Sigmoid colon (tissue), 7 donors: Measurements from ENCODE around the gene FAM180A. TPM values are rescaled to one million over a fixed set of nuclear protein-coding genes. Genes with fewer than 3 reads are reported as not detected.

Experiments used
- DNase-seq: peaks from one replicate; pipeline ENCODE4 v3.0.0-alpha.2; 2019
- H3K27ac ChIP-seq, 4 donors: fragments of 200-600 bp; sonication (generic); one replicate each; pipeline ENCODE4 v1.5.1; 2016 to 2019; ENCODE audit warnings: mild to moderate bottlenecking in 1 of 4
- H3K27me3 ChIP-seq, 3 donors: fragments of 200-600 bp; sonication (generic); one replicate each; pipeline ENCODE4 v1.5.1; 2019; ENCODE audit warnings: mild to moderate bottlenecking in 1 of 3
- H3K36me3 ChIP-seq, 4 donors: fragments of 200-600 bp; sonication (generic); one replicate each; pipeline ENCODE4 v1.5.1; 2016 to 2019
- H3K4me1 ChIP-seq, 4 donors: fragments of 200-600 bp; sonication (generic); one replicate each; pipeline ENCODE4 v1.5.1; 2017 to 2019
- H3K4me3 ChIP-seq, 4 donors: fragments of 200-600 bp; sonication (generic); one replicate each; pipeline ENCODE4 v1.5.1; 2017 to 2019; ENCODE audit warnings: mild to moderate bottlenecking in 2 of 4, moderate library complexity in 1 of 4
- H3K9me3 ChIP-seq, 4 donors: fragments of 200-600 bp in 3 of 4; sonication (generic) in 3 of 4; one replicate each; pipeline versions ENCODE4 v1.5.1 to v1.6.1; 2013 to 2019
- CTCF ChIP-seq, 4 experiments: fragments of 450-650 bp in 3 of 4; fragments of 200-600 bp in 1 of 4; IDR thresholded peaks; one replicate each; pipeline ENCODE4 v1.5.1; 2016 to 2019; ENCODE audit warnings: antibody characterized with exemption in 4 of 4, mild to moderate bottlenecking in 3 of 4, moderate library complexity in 2 of 4
- EP300 ChIP-seq, 4 donors: sonication (generic); formaldehyde crosslinking; IDR thresholded peaks; one replicate each; pipeline ENCODE4 v1.6.1; 2017; ENCODE audit warnings: antibody characterized with exemption in 4 of 4
- POLR2A ChIP-seq, 2 donors: fragments of 450-650 bp; IDR thresholded peaks; one replicate each; pipeline ENCODE4 v1.6.1; 2016; ENCODE audit warnings: antibody characterized with exemption in 2 of 2, mild to moderate bottlenecking in 2 of 2, moderate library complexity in 2 of 2
- POLR2AphosphoS5 ChIP-seq, 4 donors: sonication (generic); formaldehyde crosslinking; IDR thresholded peaks; one replicate each; pipeline ENCODE4 v1.6.1; 2017; ENCODE audit warnings: antibody characterized with exemption in 4 of 4
- WGBS, 2 donors: extraction: QIAGEN DNeasy Blood & Tissue Kit; methylation state at CpG; one replicate each; pipeline ENCODE4 v1.1.7; 2013; 5-methylcytosine and 5-hydroxymethylcytosine counted together
- intact Hi-C: fragments of 100-400 bp; cut with DNase I; formaldehyde crosslinking; loops from one replicate; pipeline ENCODE4 v1.15.1; 2023
- polyA plus RNA-seq, 3 donors: library from polyadenylated mRNA; stranded (reverse); fragments of 200-250 nt; gene quantifications; one replicate each; pipeline ENCODE4 v1.2.3, GENCODE V29; 2013
- total RNA-seq, 4 donors: library from RNA; depleted of rRNA; stranded (reverse); fragments of >200 nt; gene quantifications; one replicate each; pipeline ENCODE4 v1.1.0, GENCODE V29; 2016
- donor health status: healthy with polysubstance abuse.
- donor health status: Bipolar disorder and iron deficiency.
- donor health status: healthy.

Gene FAM180A
- total and polyA plus RNA-seq, 7 donors: 0.60 to 8.9 (median 3.0) TPM; not detected in 1

- no peak for DNase-seq
- no peaks in the 10 kb centered on the region for H3K27me3 ChIP-seq
- H3K9me3 ChIP-seq: no peaks in the 10 kb centered on the region
- intact Hi-C loops: no loop called here
- no peak overlapping the region for H3K4me3 ChIP-seq
- 89 to 91% methylated on average over 20 of the region's 20 CpGs for WGBS, 2 donors
- H3K4me1 ChIP-seq: peaks cover 0 to 11% (median 7%) of the 10 kb centered on the region in 4 donors
- no peak overlapping the region for H3K27ac ChIP-seq
- H3K36me3 ChIP-seq: no peaks in the 10 kb centered on the region
- TF ChIP-seq CTCF (IDR thresholded peaks at IDR 0.05) (no peak), POLR2AphosphoS5 (IDR thresholded peaks at IDR 0.05) (no peak), POLR2A (IDR thresholded peaks at IDR 0.05) (no peak), EP300 (IDR thresholded peaks at IDR 0.05) (no peak)
These were observed 34.0 kb downstream of the FAM180A start for GRCh38 chr7:135714534-135715009.

GRCh38 chr7:135713836-135714470 lies 34.7 kb downstream of the FAM180A start:
- 77 to 84% methylated on average over 4 of the region's 4 CpGs for WGBS, 2 donors
- Histone ChIP-seq H3K27ac (no peak overlapping the region), H3K9me3 (no peaks in the 10 kb centered on the region), H3K36me3 (no peaks in the 10 kb centered on the region), H3K4me1 (peaks cover 0 to 11% (median 7%) of the 10 kb centered on the region in 4 donors), H3K4me3 (no peak overlapping the region), H3K27me3 (no peaks in the 10 kb centered on the region)
- TF ChIP-seq POLR2AphosphoS5 (IDR thresholded peaks at IDR 0.05) (no peak), POLR2A (IDR thresholded peaks at IDR 0.05) (no peak), EP300 (IDR thresholded peaks at IDR 0.05) (no peak), CTCF (IDR thresholded peaks at IDR 0.05) (no peak)
- intact Hi-C loops: no loop called here
- no peak for DNase-seq

GRCh38 chr7:135712796-135713195 lies 35.8 kb downstream of the FAM180A start:
- Histone ChIP-seq H3K4me3 (no peak overlapping the region), H3K4me1 (peaks cover 0 to 11% (median 7%) of the 10 kb centered on the region in 4 donors), H3K27ac (no peak overlapping the region), H3K27me3 (no peaks in the 10 kb centered on the region), H3K9me3 (no peaks in the 10 kb centered on the region), H3K36me3 (no peaks in the 10 kb centered on the region)
- intact Hi-C loops: no loop called here
- no peak for TF ChIP-seq POLR2AphosphoS5 (IDR thresholded peaks at IDR 0.05)
- TF ChIP-seq POLR2A (IDR thresholded peaks at IDR 0.05): no peak
- 67 to 73% methylated on average over 7 of the region's 7 CpGs for WGBS, 2 donors
- no peak for DNase-seq

GRCh38 chr7:135712182-135712782 lies 36.3 kb downstream of the FAM180A start:
- no peaks in the 10 kb centered on the region for H3K9me3 ChIP-seq
- 73 to 80% methylated on average over 4 of the region's 4 CpGs for WGBS, 2 donors
- intact Hi-C loops: no loop called here
- no peak overlapping the region for H3K27ac ChIP-seq
- TF ChIP-seq EP300 (IDR thresholded peaks at IDR 0.05) (no peak), POLR2A (IDR thresholded peaks at IDR 0.05) (no peak), POLR2AphosphoS5 (IDR thresholded peaks at IDR 0.05) (no peak), CTCF (IDR thresholded peaks at IDR 0.05) (no peak)
- H3K36me3 ChIP-seq: no peaks in the 10 kb centered on the region
- H3K27me3 ChIP-seq: no peaks in the 10 kb centered on the region
- DNase-seq: no peak
- no peak overlapping the region for H3K4me3 ChIP-seq
- peaks cover 0 to 10% (median 7%) of the 10 kb centered on the region in 4 donors for H3K4me1 ChIP-seq

- H3K27ac ChIP-seq: no peak overlapping the region
- 64 to 65% methylated on average over 8 of the region's 8 CpGs for WGBS, 2 donors
These were observed 37.5 kb downstream of the FAM180A start for GRCh38 chr7:135711139-135711469.

More at GRCh38 chr7:135711139-135711469, 37.5 kb downstream of the FAM180A start:
- intact Hi-C loops: no loop called here
- Histone ChIP-seq H3K36me3 (no peaks in the 10 kb centered on the region), H3K9me3 (no peaks in the 10 kb centered on the region), H3K4me3 (no peak overlapping the region), H3K4me1 (no peaks in the 10 kb centered on the region), H3K27me3 (no peaks in the 10 kb centered on the region)
- DNase-seq: no peak
- no peak for TF ChIP-seq CTCF (IDR thresholded peaks at IDR 0.05)
- no peak for TF ChIP-seq POLR2A (IDR thresholded peaks at IDR 0.05)
- no peak for TF ChIP-seq EP300 (IDR thresholded peaks at IDR 0.05)
- no peak for TF ChIP-seq POLR2AphosphoS5 (IDR thresholded peaks at IDR 0.05)
